Stimulated activated CD4-positive, alpha-beta T cell treated with anti-CD3 and anti-CD28 coated beads, TNF-alpha, amount 100 ng/mL, for 1 hour (primary cell): Measurements from ENCODE around the gene GINS3.

Experiments
- DNase-seq, 3 donors: peaks; one replicate each; pipeline ENCODE4 v3.0.0-alpha.2; 2020; ENCODE audit warnings: low read depth in 3 of 3, low spot score in 1 of 3

Gene GINS3

DNA sequence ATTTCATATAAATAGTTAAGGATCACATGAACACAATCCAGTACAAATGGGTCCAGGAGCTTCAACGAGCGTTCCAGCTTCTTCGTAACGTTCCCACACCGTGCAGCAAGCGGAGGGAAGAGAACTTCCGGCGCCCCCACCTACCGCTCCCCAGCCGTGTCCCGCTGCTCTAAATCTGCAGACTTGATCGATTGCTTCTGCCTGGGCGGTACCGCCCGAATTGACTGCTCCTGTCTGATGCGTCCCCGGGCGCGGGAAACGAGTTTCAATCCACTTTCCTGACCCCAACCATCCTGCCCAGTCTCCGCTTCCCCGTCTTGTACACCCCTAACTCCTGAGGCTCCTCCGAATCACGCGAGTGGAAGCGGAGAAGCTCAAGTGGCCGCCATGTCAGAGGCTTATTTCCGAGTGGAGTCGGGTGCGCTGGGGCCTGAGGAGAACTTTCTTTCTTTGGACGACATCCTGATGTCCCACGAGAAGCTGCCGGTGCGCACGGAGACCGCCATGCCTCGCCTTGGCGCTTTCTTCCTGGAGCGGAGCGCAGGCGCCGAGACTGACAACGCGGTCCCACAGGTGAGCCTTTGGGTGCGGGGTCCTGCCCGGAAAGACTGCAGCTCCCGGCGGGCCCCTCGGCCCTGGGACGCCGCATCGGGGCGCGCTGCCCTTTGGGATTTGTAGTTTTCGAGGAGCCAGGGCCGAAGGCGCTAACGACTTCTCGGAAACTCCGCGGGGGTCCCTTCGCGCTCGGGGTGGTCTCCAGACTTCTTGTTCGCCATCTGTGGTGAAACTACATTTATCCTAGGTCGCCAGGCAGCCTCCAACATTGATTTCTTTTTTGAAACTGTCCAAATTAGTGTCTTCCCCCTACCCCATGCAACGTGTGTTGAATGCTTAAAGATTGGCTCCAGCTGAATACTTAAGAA is at the start of gene GINS3:
GINS3 (plus strand) TSS at position 257 of the 923 bp plus-strand sequence; CDS start at position 388, 131 bp downstream.
- peak; percentile 56 to 72 (median 57) for DNase-seq

- DNase-seq = no peak
These were observed 48.7 kb upstream of the GINS3 start for GRCh38 chr16:58343562-58343961.

DNA sequence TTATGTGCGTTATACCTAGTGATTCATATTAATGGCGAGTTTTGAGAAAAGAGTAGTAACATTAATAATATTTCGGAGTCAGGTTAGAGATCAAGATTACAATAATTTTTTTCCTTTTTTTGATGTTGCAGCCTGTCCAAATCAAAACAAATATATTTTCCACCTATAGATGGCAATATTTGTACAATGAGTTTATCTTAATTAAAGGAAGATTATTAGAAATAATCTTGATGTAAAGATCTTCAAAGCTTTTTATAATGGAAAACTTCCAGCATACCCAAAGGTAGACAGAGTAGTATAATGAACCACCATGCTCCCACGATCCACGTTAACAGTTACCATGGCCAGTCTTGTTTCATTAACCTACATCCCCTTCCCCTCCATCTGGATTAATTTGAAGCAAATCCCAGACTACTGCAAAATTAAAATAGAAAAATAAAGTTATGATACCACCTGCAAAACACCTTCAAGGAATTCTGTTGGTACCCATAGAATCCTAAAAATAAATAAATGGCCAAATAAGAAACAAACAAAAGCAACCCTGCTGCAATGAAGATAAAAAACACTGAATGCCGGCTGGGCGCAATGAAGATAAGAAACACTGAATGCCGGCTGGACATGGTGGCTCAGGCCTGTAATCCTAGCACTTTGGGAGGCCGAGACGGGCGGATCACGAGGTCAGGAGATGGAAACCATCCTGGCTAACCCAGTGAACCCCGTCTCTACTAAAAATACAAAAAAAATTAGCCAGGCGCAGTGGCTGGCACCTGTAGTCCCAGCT is 46.5 kb upstream of the GINS3 start:
- DNase-seq = no peak

GRCh38 chr16:58346831-58347371 is 45.4 kb upstream of the GINS3 start:
- no peak for DNase-seq

DNA sequence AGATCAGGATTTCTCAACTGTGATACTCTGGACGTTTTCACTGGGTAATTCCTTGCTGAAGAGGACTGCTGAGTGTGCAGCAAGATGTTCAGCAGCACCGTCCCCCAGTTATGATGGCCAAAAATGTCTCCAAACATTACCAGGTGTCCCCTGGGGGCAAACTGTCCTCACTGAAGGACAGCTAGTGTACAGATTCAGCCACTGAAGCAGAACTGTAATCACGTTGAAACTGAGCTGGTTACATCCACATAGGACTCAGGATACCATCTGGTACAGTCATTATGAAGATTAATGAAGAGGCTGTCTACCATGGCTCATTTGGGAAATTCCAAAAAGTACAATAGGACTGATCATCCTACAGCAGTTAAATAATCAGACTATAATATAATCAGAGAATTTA is 43.3 kb upstream of the GINS3 start:
- no peak for DNase-seq

- no peak for DNase-seq
These were observed 39.6 kb upstream of the GINS3 start for GRCh38 chr16:58352690-58353089.

DNA sequence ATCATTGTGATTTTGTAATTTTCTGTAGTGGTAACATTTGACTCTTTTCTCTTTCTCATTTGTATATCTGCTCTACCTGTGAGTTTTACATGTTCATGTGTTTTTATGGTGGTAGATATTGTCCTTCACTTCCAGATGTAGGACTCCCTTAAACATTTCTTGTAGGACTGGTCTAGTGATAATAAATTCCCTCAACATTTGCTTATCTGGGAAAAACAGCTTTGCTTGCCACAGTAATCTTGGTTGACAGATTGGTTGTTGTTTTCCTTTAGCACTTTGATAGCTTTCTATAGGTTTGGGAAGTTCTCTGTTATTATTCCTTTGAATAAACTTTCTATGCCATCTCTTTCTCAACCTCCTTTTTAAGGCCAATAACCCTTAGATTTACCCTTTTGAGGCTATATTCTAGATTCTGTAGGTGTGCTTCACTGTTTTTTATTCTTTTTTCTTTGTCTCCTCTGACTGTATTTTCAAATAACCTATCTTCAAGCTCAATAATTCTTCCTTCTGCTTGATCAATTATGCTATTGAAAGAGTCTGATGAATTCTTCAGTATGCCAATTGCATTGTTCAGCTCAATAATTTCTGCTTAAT is 32.1 kb upstream of the GINS3 start:
- DNase-seq = no peak

GRCh38 chr16:58361726-58362125 is 30.5 kb upstream of the GINS3 start:
- DNase-seq = no peak

DNA sequence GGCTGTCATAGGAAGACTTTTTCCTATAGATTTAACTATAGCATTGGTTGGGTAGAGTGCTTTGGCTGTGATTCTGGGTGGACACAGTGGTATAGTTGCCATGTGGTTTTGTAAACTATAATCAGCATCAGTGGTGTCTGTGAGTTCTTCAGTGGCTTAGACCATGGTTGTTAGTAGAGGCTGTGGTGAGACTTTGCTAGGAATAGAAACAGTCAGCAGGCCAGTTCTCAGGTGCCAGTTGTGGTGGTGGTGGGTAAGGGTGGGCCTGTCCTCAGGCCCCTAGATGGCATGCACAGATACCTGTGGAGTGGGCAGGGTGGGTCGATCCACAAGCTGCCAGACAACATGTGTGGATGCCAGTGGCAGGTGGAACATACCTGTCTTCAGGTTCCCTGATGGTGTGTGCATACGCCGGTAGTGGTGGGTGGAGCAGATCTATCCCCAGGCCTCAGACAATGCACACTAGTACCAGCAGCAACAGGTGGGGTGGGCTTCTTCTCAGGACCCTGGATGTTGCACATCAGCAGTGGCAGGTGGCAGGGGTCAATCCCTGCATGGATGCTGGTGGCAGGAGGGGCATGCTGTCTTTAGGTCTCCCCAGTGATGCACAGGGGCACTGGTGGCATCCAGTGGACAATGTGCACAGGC is 28.4 kb upstream of the GINS3 start:
- no peak for DNase-seq

DNA sequence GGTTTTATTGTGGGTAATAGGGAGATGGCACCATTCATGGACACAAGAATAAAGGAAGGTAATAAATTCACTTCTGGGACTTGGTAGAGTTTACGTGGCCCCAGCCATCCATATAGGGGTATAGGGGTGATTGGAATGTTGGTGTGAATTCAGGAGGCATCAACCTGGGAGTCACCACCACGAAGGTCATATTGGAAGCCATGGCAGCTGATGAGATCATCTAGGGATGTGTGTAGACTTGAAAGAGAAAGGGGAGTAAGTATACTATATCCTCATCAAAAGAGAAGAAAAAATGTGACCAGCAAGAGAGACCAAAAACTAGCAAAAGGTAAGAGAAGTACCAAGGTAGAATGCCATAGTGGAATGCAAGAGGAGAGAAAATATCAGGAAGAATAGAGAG is 26.6 kb upstream of the GINS3 start:
- no peak for DNase-seq

GRCh38 chr16:58366247-58367031 is 25.8 kb upstream of the GINS3 start:
- DNase-seq = no peak

GRCh38 chr16:58367252-58367651 is 25.0 kb upstream of the GINS3 start:
- no peak for DNase-seq

GRCh38 chr16:58371841-58372240 is 20.4 kb upstream of the GINS3 start:
- DNase-seq = no peak

DNA sequence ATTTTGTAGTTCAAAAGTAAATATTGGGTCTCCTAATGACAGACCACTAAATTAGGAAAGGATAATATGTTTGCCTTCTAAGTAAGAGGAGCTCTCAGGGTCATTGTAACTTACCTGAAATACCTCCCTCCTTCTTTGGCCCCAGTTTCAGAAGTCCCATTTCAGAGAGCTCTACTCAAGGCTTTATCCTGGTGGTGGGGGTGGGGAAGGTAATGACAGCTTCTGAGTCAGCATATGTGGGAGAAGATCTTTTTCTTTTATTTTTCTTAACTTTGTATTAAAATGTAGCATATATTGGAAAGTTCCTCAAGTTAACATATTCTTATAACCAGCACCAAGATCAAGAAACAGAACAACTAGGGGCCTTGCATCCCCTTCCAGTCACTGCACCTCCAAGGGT is 16.9 kb upstream of the GINS3 start:
- DNase-seq = no peak

GRCh38 chr16:58377932-58378331 is 14.3 kb upstream of the GINS3 start:
- no peak for DNase-seq

- no peak for DNase-seq
These were observed 13.9 kb upstream of the GINS3 start for GRCh38 chr16:58378401-58378800.

- no peak for DNase-seq
These were observed 12.5 kb upstream of the GINS3 start for GRCh38 chr16:58379736-58380135.

GRCh38 chr16:58381661-58382060 is 10.6 kb upstream of the GINS3 start:
- no peak for DNase-seq

DNA sequence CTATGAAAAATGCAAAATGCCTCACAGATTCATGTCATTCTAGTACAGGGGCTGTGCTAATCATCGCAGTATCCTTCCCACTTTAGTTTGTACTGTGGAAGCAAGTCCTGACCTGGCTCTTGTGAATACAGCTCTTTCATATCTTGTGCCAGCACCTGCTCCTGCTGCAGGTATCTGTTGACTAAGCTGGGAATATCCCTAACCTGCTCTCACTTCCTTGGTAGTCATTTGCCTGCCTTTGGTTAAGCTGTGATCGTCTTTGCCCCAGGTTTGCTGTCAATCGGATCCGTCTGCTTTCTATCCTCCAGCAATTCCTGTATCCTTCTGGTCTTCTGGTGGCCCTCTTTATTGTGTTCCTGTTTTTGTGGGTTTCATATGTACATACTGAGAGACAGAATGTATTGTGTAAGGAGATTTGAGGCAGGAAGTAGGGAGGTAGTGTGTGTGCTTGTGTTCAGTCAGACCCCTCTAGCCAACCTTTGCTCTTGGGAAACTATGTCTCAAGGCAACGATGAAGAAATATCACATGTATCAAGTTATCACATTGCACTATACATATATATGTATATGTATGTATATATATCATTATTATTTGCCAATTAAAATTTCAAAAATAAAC is 7.7 kb upstream of the GINS3 start:
- no peak for DNase-seq
